ENCODE data around the gene NIPAL3.

DNA sequence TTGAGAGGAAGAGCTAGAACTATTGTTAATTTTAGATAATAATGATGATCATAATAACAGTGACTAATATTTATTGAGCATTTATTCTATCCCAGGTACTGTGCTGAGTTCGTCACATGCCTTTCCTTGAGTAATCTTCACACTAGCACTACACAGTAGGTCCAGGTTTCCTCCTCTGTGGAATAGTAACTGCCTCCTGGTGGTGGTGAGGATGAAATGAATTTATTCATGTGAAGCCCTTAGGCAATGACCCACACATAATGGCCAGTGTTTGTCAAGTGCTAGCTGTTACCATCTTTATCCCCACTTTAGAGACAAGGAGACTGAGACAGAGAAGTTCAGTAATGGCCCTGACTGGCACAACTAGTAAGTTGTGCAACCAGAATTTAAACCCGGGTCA is 5.9 kb downstream of the NIPAL3 start:
- TF ChIP-seq, protein P1, sequence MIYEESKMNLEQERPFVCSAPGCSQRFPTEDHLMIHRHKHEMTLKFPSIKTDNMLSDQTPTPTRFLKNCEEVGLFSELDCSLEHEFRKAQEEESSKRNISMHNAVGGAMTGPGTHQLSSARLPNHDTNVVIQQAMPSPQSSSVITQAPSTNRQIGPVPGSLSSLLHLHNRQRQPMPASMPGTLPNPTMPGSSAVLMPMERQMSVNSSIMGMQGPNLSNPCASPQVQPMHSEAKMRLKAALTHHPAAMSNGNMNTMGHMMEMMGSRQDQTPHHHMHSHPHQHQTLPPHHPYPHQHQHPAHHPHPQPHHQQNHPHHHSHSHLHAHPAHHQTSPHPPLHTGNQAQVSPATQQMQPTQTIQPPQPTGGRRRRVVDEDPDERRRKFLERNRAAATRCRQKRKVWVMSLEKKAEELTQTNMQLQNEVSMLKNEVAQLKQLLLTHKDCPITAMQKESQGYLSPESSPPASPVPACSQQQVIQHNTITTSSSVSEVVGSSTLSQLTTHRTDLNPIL (CRISPR knock-in tag; IDR thresholded peaks at IDR 0.05; ENCODE audit: low read depth), result no peak
- TF ChIP-seq CSDC2 (CRISPR knock-in tag; IDR thresholded peaks at IDR 0.05) (no peak), TSHZ2 (CRISPR knock-in tag; IDR thresholded peaks at IDR 0.05) (no peak), ZFP30 (CRISPR knock-in tag; IDR thresholded peaks at IDR 0.05) (no peak), ZNF8 (CRISPR knock-in tag; IDR thresholded peaks at IDR 0.05) (no peak), RARB (CRISPR knock-in tag; IDR thresholded peaks at IDR 0.05) (no peak), ARNTL (CRISPR knock-in tag; IDR thresholded peaks at IDR 0.05; ENCODE audit: borderline replicate concordance, low read depth) (no peak), ZNF70 (CRISPR knock-in tag; IDR thresholded peaks at IDR 0.05) (no peak), ZFP3 (CRISPR knock-in tag; IDR thresholded peaks at IDR 0.05) (no peak), BACH2 (CRISPR knock-in tag; IDR thresholded peaks at IDR 0.05; ENCODE audit: borderline replicate concordance) (no peak), ZC3H10 (CRISPR knock-in tag; IDR thresholded peaks at IDR 0.05) (no peak), PPARA (CRISPR knock-in tag; IDR thresholded peaks at IDR 0.05; ENCODE audit: borderline replicate concordance) (no peak)
